Lung (tissue), 12 donors: ENCODE measurements around the gene CPA5. TPM values are rescaled to one million over a fixed set of nuclear protein-coding genes. Genes with fewer than 3 reads are reported as not detected.

Experiments used
- ATAC-seq: fragments of 200-7000 bp; cut with Tn5 transposase; one replicate; pipeline ENCODE4 v1.9.1; 2020; ENCODE audit warnings: moderate number of reproducible peaks; ENCODE audit not compliant: insufficient read depth, low FRiP score
- DNase-seq, 3 donors: peaks; one replicate each; pipeline ENCODE4 v3.0.0-alpha.2; 2013 to 2017
- H3K27ac ChIP-seq, 2 donors: one replicate each; pipeline ENCODE4 v1.5.1; 2013; ENCODE audit warnings: mild to moderate bottlenecking in 2 of 2, moderate library complexity in 2 of 2, control low read depth in 1 of 2, inconsistent platforms in 1 of 2, low read depth in 1 of 2, low read length in 1 of 2
- H3K27me3 ChIP-seq, 3 donors: one replicate each; pipeline ENCODE4 v1.5.1; 2013; ENCODE audit warnings: low read length in 2 of 3; ENCODE audit not compliant: control insufficient read depth in 3 of 3, insufficient read depth in 3 of 3
- H3K36me3 ChIP-seq, 4 donors: one replicate each; pipeline ENCODE4 v1.5.1; 2013; ENCODE audit warnings: low read length in 4 of 4, mild to moderate bottlenecking in 1 of 4, moderate library complexity in 1 of 4; ENCODE audit not compliant: control insufficient read depth in 4 of 4, insufficient read depth in 4 of 4
- H3K4me1 ChIP-seq, 5 donors: one replicate each; pipeline ENCODE4 v1.5.1; 2013; ENCODE audit warnings: low read length in 5 of 5, mild to moderate bottlenecking in 2 of 5, moderate library complexity in 1 of 5; ENCODE audit not compliant: control insufficient read depth in 5 of 5, insufficient read depth in 5 of 5
- H3K4me3 ChIP-seq: one replicate; pipeline ENCODE4 v1.5.1; 2013; ENCODE audit warnings: mild to moderate bottlenecking, control low read depth, moderate library complexity
- H3K9ac ChIP-seq, 2 donors: one replicate each; pipeline ENCODE4 v1.5.1; 2013; ENCODE audit warnings: low read length in 2 of 2, control low read depth in 1 of 2; ENCODE audit not compliant: insufficient read depth in 1 of 2
- H3K9me3 ChIP-seq, 4 donors: one replicate each; pipeline ENCODE4 v1.5.1; 2013; ENCODE audit warnings: low read length in 3 of 4, mild to moderate bottlenecking in 1 of 4, moderate library complexity in 1 of 4; ENCODE audit not compliant: control insufficient read depth in 4 of 4, insufficient read depth in 3 of 4
- CTCF ChIP-seq: IDR thresholded peaks from 2 replicates; pipeline ENCODE4 v1.5.1; 2012; ENCODE audit warnings: mild to moderate bottlenecking; ENCODE audit errors: control extremely low read depth, extremely low read depth
- WGBS, 2 donors: extraction: QIAGEN DNeasy Blood & Tissue Kit; methylation state at CpG; one replicate each; pipeline ENCODE4 v1.1.7; 2013; 5-methylcytosine and 5-hydroxymethylcytosine counted together
- polyA plus RNA-seq, 2 donors: library from polyadenylated mRNA; stranded (reverse); fragments of 200-250 nt; gene quantifications; one replicate each; pipeline ENCODE4 v1.2.1, GENCODE V29; 2013
- total RNA-seq, 2 donors: library from RNA; depleted of rRNA in 1 of 2; stranded (reverse); fragments of >200 nt in 1 of 2; gene quantifications; one replicate each; pipeline ENCODE4 v1.2.1, GENCODE V29; 2014 to 2021
- donor health status: control.
- donor health status: control.
- donor health status: Bipolar disorder and iron deficiency.
- donor health status: healthy.
- donor health status: DM: yes; HTN: yes; CAD: no.

The CPA5 gene
- total and polyA plus RNA-seq, 4 donors, result 0.08 to 0.10 TPM; not detected in 2

- H3K27ac ChIP-seq, result no peak overlapping the region
- peaks cover 0 to 44% (median 20%) of the 10 kb centered on the region in 5 donors for H3K4me1 ChIP-seq
- TF ChIP-seq CTCF, result no peak
- no peaks in the 10 kb centered on the region for H3K27me3 ChIP-seq
- DNase-seq, result no peak
- H3K4me3 ChIP-seq, result no peak overlapping the region
- H3K9ac ChIP-seq, result no peak overlapping the region
- H3K36me3 ChIP-seq, result no peaks in the 10 kb centered on the region
- H3K9me3 ChIP-seq, result no peaks in the 10 kb centered on the region
- WGBS, 2 donors, result 88 to 94% methylated on average over 13 of the region's 13 CpGs
- ATAC-seq, result no peak
Measured at GRCh38 chr7:130367088-130367755, 22.6 kb downstream of the CPA5 start.

- H3K27ac ChIP-seq, result peak overlapping the region in 1 of 2 donors; percentile 34
- WGBS, 2 donors, result 84 to 85% methylated on average over 19 of the region's 19 CpGs
- ATAC-seq, result no peak
Measured at GRCh38 chr7:130367836-130368746, 23.5 kb downstream of the CPA5 start.

GRCh38 chr7:130369110-130369711 lies 24.6 kb downstream of the CPA5 start:
- peak overlapping the region in 1 of 2 donors; percentile 13 for H3K27ac ChIP-seq
- no peak for ATAC-seq
- H3K4me1 ChIP-seq, result peaks cover 0 to 64% (median 40%) of the 10 kb centered on the region in 5 donors
- WGBS, 2 donors, result 28 to 33% methylated on average over 10 of the region's 10 CpGs
- H3K9me3 ChIP-seq, result no peaks in the 10 kb centered on the region
- H3K9ac ChIP-seq, result no peak overlapping the region
- no peak for TF ChIP-seq CTCF
- H3K27me3 ChIP-seq, result no peaks in the 10 kb centered on the region
- DNase-seq, result peak; percentile 68 to 88 (median 77)
- H3K4me3 ChIP-seq, result no peak overlapping the region
- no peaks in the 10 kb centered on the region for H3K36me3 ChIP-seq

More at GRCh38 chr7:130367836-130368746, 23.5 kb downstream of the CPA5 start:
- Histone ChIP-seq H3K9me3 (no peaks in the 10 kb centered on the region), H3K9ac (no peak overlapping the region), H3K4me3 (no peak overlapping the region), H3K27me3 (no peaks in the 10 kb centered on the region), H3K4me1 (peaks cover 0 to 53% (median 29%) of the 10 kb centered on the region in 5 donors), H3K36me3 (no peaks in the 10 kb centered on the region)
- peak in 1 of 3 donors; percentile 41 for DNase-seq
- TF ChIP-seq CTCF, result no peak
